Endodermal cell (in vitro differentiated cells): ENCODE data around the gene MEF2A. TPM values are rescaled to one million over a fixed set of nuclear protein-coding genes. Genes with fewer than 3 reads are reported as not detected.

Source experiments
- DNase-seq: peaks from one replicate; pipeline ENCODE4 v3.0.0-alpha.2; 2017
- H3K27ac ChIP-seq: 2 replicates; pipeline ENCODE4 v1.5.1; 2013; ENCODE audit warnings: mild to moderate bottlenecking, low read depth, low read length, moderate library complexity
- H3K27me3 ChIP-seq: 2 replicates; pipeline ENCODE4 v1.6.1; 2013; ENCODE audit warnings: mild to moderate bottlenecking, low read length, moderate library complexity; ENCODE audit not compliant: insufficient read depth, control insufficient read depth, poor library complexity, severe bottlenecking
- H3K36me3 ChIP-seq: 2 replicates; pipeline ENCODE4 v1.7.0; 2013; ENCODE audit warnings: mild to moderate bottlenecking, low read length, moderate library complexity; ENCODE audit not compliant: control insufficient read depth, insufficient read depth
- H3K4me1 ChIP-seq: one replicate; pipeline ENCODE4 v1.7.0; 2013; ENCODE audit warnings: low read length; ENCODE audit not compliant: control insufficient read depth, insufficient read depth
- H3K4me3 ChIP-seq: 2 replicates; pipeline ENCODE4 v1.5.1; 2013; ENCODE audit warnings: mild to moderate bottlenecking, low read length, moderate library complexity
- H3K9ac ChIP-seq: 2 replicates; pipeline ENCODE4 v1.6.1; 2013; ENCODE audit warnings: mild to moderate bottlenecking, low read length, moderate library complexity; ENCODE audit not compliant: poor library complexity, severe bottlenecking; ENCODE audit errors: extremely low read depth
- H3K9me3 ChIP-seq: 2 replicates; pipeline ENCODE4 v1.6.1; 2013; ENCODE audit warnings: mild to moderate bottlenecking, low read length, moderate library complexity; ENCODE audit not compliant: control insufficient read depth
- H3K27ac Mint-ChIP-seq: 2 replicates; pipeline ENCODE4 v1.8.0; 2020; ENCODE audit warnings: mixed read lengths
- H3K27me3 Mint-ChIP-seq: 2 replicates; pipeline ENCODE4 v1.8.0; 2021; ENCODE audit warnings: mild to moderate bottlenecking, mixed read lengths; ENCODE audit not compliant: insufficient read depth
- H3K36me3 Mint-ChIP-seq: 2 replicates; pipeline ENCODE4 v1.8.0; 2020; ENCODE audit warnings: low read depth, mixed read lengths
- H3K4me1 Mint-ChIP-seq: 2 replicates; pipeline ENCODE4 v1.8.0; 2020; ENCODE audit warnings: mixed read lengths
- H3K4me3 Mint-ChIP-seq: 2 replicates; pipeline ENCODE4 v1.8.0; 2020; ENCODE audit warnings: mild to moderate bottlenecking, moderate library complexity, mixed read lengths
- H3K9me3 Mint-ChIP-seq: 2 replicates; pipeline ENCODE4 v1.8.0; 2020; ENCODE audit warnings: mild to moderate bottlenecking, mixed read lengths
- CTCF ChIP-seq: fragments of 200-600 bp; sonication (generic); conservative IDR thresholded peaks from 2 replicates; pipeline ENCODE4 v1.5.0; 2021; ENCODE audit warnings: antibody characterized with exemption, mild to moderate bottlenecking
- WGBS, 2 experiments: methylation state at CpG; one replicate each; pipeline versions ENCODE4 v1.1.5 to v1.1.7; 2013; ENCODE audit warnings: missing lambda C conversion rate in 2 of 2, mixed read lengths in 1 of 2; ENCODE audit not compliant: insufficient coverage in 1 of 2, insufficient read length in 1 of 2; 5-methylcytosine and 5-hydroxymethylcytosine counted together
- total RNA-seq, 2 donors: library from RNA; stranded (reverse); fragmentation: NEBNext Ultra II Directional in 1 of 2; extraction: Animal tissue kit (Norgen Biotek cat#: 25700) in 1 of 2; gene quantifications; 2 replicates in 1 of 2; 3 replicates in 1 of 2; pipeline ENCODE4 v1.2.1, GENCODE V29; 2021

MEF2A gene
- total RNA-seq, 2 donors from 2014 or later, result 23.5 to 28.6 TPM

- no peak overlapping the region for H3K9ac ChIP-seq
- H3K9me3 ChIP-seq, result peaks cover 12% of the 10 kb centered on the region
- Mint-ChIP-seq H3K27me3 (peaks cover 12% of the 10 kb centered on the region), H3K4me1 (peaks cover 18% of the 10 kb centered on the region), H3K9me3 (peaks cover 17% of the 10 kb centered on the region), H3K27ac (no peak overlapping the region), H3K36me3 (peaks cover 38% of the 10 kb centered on the region), H3K4me3 (no peak overlapping the region)
- H3K27ac ChIP-seq, result no peak overlapping the region
- no peak for TF ChIP-seq CTCF
- H3K27me3 ChIP-seq, result peaks cover 19% of the 10 kb centered on the region
- DNase-seq, result no peak
- WGBS, 2 experiments, result 70 to 81% methylated on average over 2 to 7 of the region's 7 CpGs
- no peak overlapping the region for H3K4me3 ChIP-seq
- H3K4me1 ChIP-seq, result no peaks in the 10 kb centered on the region
- peaks cover 11% of the 10 kb centered on the region for H3K36me3 ChIP-seq
These were observed 161.9 kb downstream of the MEF2A start for GRCh38 chr15:99727733-99728132.

- no peaks in the 10 kb centered on the region for H3K4me1 ChIP-seq
- Mint-ChIP-seq H3K36me3 (peaks cover 38% of the 10 kb centered on the region), H3K4me3 (no peak overlapping the region), H3K27ac (no peak overlapping the region), H3K9me3 (peaks cover 17% of the 10 kb centered on the region), H3K4me1 (peaks cover 18% of the 10 kb centered on the region), H3K27me3 (peaks cover 12% of the 10 kb centered on the region)
- 94 to 100% methylated on average over 6 of the region's 6 CpGs for WGBS, 2 experiments
- no peak for TF ChIP-seq CTCF
- H3K9me3 ChIP-seq, result peaks cover 12% of the 10 kb centered on the region
- peaks cover 11% of the 10 kb centered on the region for H3K36me3 ChIP-seq
- H3K4me3 ChIP-seq, result no peak overlapping the region
- H3K27ac ChIP-seq, result no peak overlapping the region
- H3K9ac ChIP-seq, result no peak overlapping the region
- DNase-seq, result no peak
- H3K27me3 ChIP-seq, result peaks cover 19% of the 10 kb centered on the region
These were observed 163.1 kb downstream of the MEF2A start for GRCh38 chr15:99728916-99729315.

- 95% methylated on average over 11 of the region's 11 CpGs for WGBS, 2 experiments
- no peak for DNase-seq
These were observed 163.5 kb downstream of the MEF2A start for GRCh38 chr15:99729327-99729726.

More at GRCh38 chr15:99729327-99729726, 163.5 kb downstream of the MEF2A start:
- Histone ChIP-seq H3K27ac (no peak overlapping the region), H3K36me3 (peaks cover 11% of the 10 kb centered on the region), H3K9ac (no peak overlapping the region), H3K27me3 (peaks cover 19% of the 10 kb centered on the region), H3K9me3 (peaks cover 12% of the 10 kb centered on the region), H3K4me1 (no peaks in the 10 kb centered on the region), H3K4me3 (no peak overlapping the region)
- peaks cover 20% of the 10 kb centered on the region for H3K4me1 Mint-ChIP-seq
- H3K36me3 Mint-ChIP-seq, result peaks cover 38% of the 10 kb centered on the region
- no peak overlapping the region for H3K4me3 Mint-ChIP-seq
- peaks cover 17% of the 10 kb centered on the region for H3K9me3 Mint-ChIP-seq
- TF ChIP-seq CTCF, result no peak
- H3K27ac Mint-ChIP-seq, result peak overlapping the region; percentile 52
- peaks cover 12% of the 10 kb centered on the region for H3K27me3 Mint-ChIP-seq
